Dermis blood vessel endothelial cell (primary cell): Measurements from ENCODE around the gene PROP1. TPM values are rescaled to one million over a fixed set of nuclear protein-coding genes. Genes with fewer than 3 reads are reported as not detected.
A peak's percentile ranks its signal among the peaks of the same experiment; 100 is the strongest.
"Not testable (repeated sequence)": the region's sequence is repeated elsewhere in the genome, so short reads cannot be mapped to it uniquely, and the experiment has no call there.

ENCODE experiments used
- DNase-seq: peaks from one replicate; pipeline ENCODE4 v3.0.0; 2010
- total RNA-seq: library from RNA; depleted of rRNA; stranded (reverse); fragments of >200 nt; gene quantifications from 2 replicates; pipeline ENCODE4 v1.2.3, GENCODE V29; 2014

Gene PROP1
- total RNA-seq, 1 donor from 2014 or later: not detected

DNA sequence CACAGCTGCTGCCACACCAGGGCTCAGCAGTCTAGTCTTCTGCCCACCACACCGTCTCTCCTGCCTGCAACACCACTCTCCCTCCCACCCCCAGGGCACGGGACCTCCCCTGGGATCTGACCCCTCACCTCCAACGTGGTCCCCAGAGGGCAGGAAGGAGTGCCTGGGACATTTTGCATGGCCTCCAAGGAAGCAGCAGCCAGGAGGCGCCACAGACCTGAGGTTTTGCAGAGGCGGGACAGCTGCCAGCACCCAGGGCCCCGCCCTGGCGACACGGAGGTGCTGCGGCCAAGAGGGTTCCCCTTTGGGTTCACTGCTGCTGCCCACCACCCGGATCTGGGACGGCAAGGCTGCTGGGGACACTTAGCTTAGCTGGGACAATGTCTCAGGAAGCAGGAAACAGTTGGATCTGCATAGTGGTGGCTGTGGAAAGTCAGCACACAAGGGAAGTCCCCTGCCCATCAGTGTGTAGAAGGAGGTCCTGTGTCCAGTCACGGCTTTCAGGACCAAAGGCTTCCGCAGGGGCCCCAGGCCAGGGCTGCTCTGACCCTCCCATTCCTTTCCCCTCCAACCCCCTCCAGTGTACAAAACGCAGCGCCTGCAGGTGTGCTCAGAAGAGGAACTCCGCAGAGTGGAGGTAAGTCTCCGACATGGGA lies 13.8 kb downstream of the PROP1 start:
- no peak for DNase-seq

DNA sequence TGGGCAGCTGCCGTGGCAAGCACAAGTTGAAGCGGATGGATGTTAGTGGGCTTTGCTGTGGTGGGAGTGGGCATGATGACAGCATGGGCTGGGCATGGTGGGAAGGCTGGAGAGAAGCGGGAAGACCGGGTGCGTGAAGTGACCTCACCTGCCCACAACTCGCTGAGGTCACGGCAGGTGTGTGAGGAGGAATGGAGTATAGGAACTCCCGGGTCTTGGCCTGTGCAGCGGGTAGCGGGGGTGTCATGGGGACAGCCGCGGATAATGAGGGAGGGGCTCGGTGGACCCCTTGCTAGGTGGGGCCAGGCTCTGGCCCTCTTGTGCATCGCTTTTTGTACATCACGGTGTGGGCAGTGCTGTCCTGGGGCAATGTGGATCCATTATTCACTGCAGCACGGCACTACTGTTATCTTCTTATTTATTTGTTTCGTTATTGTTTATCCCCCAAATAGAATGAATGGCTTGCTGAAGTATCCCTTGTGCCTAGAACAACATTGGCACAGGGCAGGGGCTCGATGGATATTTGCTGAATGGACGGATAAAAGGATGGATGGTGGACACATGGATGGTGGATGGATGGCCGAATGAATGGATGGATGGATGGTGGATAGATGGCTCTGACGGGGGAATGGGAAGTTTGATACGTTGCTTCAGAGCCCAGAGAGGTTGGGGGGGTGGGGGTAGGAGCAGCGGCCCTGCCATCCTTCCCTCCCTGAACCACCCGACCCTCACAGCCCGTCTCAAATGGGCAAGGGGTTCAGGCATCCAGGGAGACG lies 14.6 kb downstream of the PROP1 start:
- DNase-seq: no peak

DNA sequence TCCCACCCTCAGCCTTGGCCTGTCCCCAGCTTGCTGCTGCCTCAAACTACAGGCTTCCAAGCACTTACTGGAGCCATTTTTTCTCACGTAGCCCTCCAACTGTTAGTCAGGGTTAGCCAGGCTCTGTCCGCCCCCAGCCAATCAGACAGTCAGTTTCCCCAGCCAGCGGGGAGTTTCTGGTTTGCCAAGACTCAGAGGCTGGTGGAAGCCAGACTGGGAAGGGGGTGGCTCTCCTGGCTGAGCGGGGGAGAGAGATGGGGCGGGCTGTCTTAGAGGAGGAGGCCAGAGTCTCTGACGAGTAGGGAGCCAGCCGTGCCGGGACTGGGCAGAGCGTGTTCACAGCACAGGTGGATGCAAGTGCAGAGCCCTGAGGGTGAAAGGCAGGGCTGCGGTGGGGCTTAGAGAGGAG lies 15.3 kb downstream of the PROP1 start:
- DNase-seq: no peak

DNA sequence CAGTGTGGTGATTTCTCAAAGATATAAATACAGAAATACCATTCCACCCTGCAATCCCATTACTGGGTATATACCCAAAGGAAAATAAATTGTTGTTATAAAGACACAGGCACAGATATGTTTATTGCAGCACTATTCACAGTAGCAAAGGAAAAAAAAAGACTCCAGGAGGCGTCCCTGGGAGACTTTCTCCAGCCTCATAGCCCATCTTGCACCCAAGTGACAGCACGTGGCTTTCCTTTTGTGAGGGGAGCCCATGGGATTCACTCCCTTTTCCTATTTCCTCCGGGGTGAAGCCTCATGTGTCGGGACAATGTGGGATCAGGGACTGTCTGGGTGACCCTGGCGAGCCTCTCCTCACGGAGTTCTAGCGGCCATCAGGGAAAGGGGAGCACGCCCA lies 18.4 kb downstream of the PROP1 start:
- DNase-seq: not testable (repeated sequence)

- no peak for DNase-seq
Measured at GRCh38 chr5:177973066-177973635, 22.9 kb downstream of the PROP1 start.

DNA sequence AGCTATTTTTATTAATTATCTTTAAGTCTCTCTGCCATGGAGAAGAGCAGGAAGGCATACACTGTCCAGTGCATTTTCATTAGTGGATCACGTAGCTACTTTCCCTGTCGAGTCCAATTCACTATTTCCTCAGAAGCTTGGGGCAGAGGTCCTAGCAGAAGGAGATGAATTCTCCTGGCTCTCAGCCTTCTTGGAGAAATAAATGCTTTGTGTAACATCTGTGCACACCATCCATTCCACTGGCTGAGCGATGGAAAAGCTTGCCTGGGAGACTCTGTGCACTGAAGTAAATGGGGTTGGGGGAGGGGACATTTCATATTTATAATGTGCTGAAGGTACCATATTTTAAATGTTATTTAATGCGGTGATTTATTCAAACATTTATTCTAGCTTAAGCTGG lies 23.4 kb downstream of the PROP1 start:
- no peak for DNase-seq

DNA sequence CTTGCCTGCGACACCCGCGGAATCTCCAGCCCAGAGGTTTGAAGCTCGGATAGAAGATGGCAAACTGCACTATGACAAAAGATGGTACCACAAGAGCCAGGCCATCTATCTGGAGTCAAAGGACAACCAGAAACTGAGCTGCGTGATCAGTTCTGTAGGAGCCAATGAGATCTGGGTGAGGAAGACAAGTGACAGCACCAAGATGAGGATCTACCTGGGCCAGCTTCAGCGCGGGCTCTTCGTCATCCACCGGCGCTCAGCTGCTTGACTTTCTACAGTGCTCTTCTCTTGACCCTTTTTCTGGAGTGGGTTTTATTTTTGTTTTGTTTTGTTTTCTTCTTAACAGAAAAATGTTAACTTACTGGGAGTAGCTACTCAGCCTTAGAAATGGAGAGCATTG lies 24.0 kb downstream of the PROP1 start:
- DNase-seq: not testable (repeated sequence)

GRCh38 chr5:177968661-177969211 lies 27.3 kb downstream of the PROP1 start:
- DNase-seq: no peak

- DNase-seq: peak; percentile 10
Measured at GRCh38 chr5:177967221-177967887, 28.7 kb downstream of the PROP1 start.

- no peak for DNase-seq
Measured at GRCh38 chr5:177966839-177967166, 29.2 kb downstream of the PROP1 start.

GRCh38 chr5:177966009-177966838 lies 29.8 kb downstream of the PROP1 start:
- no peak for DNase-seq

DNA sequence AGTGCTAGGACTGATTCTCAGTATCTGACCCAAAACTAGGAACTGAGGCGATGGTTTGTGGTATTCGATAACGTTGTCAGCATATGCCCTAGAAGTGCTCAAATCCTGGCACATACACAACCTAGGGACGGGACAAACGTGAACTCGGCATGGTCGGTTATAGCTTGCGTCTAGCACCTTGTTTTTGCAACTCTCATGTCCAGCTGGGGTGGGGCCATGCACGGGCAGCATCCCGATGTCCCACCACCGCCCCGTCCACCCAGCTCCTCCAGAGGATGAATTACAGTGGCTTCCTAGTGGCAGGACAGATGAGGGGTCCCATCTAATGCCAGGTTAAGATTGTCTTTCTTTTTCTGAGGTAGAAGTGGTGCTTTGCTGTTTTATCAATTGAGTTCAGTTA lies 31.6 kb downstream of the PROP1 start:
- no peak for DNase-seq

DNA sequence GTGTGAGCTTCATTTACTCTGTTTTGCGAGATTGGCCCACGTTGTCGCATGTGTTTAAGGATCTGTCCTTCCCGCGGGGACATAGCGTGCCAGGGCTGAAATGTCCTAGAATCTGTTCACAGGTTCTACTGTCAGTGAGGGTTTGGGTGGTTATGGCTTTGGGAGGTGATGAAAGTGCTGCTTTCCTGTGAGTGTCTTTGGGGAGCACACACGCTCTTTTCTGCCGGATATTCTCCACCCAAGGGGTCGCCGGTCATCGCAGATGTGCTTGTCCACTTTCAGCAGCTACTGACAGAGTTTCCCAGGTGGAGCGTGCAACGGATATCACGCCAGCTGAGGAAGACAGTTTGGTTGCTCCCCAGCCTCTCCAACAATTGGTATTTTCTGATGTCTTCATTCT lies 32.1 kb downstream of the PROP1 start:
- no peak for DNase-seq

- DNase-seq: no peak
Measured at GRCh38 chr5:177959315-177959714, 36.7 kb downstream of the PROP1 start.

DNA sequence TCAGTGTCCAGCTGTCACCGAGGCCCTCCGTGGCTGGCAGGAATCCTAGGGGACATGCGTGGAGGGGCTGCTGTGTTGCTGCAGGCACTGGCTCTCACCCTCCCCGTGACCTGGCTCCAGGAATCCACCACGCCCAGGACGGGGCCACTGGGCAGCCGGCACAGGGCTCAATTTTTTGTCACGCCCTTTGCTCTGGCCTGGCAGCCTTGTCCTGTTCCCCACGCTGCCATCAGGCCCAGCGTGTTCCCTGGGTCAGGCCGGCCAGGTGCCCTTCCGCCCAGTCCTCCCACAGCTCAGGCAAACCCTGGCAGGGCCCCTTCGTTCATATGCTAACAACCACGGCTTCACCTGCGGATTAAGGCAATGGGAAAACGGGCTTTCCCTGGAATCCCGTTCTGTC lies 37.3 kb downstream of the PROP1 start:
- no peak for DNase-seq

- no peak for DNase-seq
Measured at GRCh38 chr5:177957241-177957640, 38.8 kb downstream of the PROP1 start.

DNA sequence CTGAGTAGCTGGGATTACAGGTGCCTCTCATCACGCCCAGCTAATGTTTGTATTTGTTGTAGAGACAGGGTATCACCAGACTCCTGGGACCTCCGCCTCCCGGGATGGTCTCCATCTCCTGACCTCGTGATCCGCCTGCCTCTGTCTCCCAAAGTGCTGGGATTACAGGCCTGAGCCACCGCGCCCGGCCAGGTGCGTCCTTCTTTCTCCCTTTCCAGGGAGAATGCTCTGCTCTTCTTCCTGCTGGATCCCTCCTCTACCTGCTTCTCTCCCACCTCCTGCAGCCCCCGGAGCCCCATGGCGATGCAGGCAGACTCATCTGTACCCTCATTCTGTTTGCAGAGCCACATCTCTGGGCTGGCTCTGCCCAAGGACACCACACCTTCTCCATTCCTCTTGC lies 42.9 kb downstream of the PROP1 start:
- DNase-seq: not testable (repeated sequence)

DNA sequence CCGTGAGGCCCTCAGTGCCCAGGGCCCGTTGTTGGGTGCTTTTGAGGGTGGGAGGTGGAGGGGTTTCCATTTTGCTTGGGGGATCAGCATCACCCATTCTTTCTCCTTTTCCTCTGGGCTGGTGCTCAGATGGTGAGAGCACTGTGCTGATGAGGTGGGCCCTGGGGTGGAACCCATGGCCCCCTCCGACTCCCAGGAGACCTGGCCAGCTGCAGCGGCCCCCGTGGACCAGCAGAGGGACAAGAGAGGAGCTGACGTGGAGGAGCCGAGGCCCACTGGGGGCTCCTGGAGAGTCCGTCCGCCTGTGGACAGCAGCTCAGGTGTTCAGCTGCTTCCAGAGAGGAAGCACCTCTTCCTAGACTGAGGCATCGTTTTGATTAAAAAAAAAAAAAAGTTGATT lies 46.4 kb downstream of the PROP1 start:
- DNase-seq: not testable (repeated sequence)

GRCh38 chr5:177949065-177949464 lies 47.0 kb downstream of the PROP1 start:
- not testable (repeated sequence) for DNase-seq

DNA sequence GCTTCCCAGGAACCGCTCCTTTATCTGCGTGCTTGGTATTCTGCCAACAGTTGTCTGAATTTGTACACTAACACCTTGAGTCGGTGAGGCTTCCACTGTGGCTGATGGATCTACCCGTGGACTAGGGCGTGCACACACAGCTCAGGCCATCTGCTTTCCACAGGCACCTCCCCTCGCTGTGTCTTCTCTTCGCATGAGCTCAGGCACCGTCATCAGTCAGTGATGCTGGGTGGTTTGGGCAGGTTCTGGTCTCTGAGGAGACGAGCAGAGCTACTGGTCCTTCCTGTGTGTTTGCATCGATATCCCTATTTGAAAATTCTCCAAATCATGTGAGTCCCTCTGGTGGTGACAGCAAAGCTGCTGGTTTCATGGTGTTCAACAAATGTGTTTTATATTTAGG lies 48.1 kb downstream of the PROP1 start:
- DNase-seq: not testable (repeated sequence)

- DNase-seq: not testable (repeated sequence)
Measured at GRCh38 chr5:177945601-177946283, 50.3 kb downstream of the PROP1 start.

DNA sequence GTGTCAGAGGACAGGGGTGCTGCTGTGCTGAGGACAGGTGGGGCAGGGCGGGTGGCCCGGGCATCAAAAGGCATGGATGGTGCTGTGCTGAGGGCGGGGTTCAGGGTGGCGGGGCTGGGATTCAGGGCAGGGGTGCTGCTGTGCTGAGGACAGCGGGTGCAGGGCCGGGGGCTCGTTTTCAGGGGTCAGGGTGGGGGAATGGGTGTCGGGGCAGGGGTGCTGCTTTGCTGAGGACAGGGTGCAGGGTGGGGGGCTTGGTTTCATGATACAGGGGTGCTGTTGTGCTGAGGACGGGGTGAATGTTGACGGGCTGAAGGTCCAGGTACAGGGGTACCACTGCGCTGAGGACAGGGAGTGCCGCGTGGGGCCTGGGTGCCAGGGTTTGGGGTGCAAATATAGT lies 50.9 kb downstream of the PROP1 start:
- not testable (repeated sequence) for DNase-seq
